Activated CD4-positive, alpha-beta T cell treated with anti-CD3 and anti-CD28 coated beads, Interleukin-2, amount 50 U/mL, for 4 hours (primary cell): ENCODE results near the gene USH2A.

Experiments
- DNase-seq, 2 experiments: peaks; one replicate each; pipeline ENCODE4 v3.0.0-alpha.2; 2020

USH2A gene

DNA sequence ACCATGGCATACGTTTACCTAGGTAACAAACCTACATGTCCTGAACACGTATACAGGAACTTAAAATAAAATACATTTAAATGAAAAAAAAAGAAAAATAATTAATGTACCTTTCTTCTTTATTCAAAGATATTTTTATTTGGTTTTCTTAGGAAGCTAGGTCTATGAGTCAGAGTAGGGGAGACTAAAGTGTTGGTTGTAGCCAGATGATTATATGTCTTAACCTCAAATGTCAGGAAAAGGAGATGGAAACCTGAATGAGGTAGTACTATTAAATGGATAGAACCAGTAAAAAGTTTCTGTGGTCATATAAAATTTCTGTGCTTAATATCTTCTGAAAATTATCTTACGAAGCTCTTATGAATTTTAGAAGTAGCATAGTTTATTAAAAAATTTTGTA is 580.3 kb downstream of the USH2A start:
- no peak for DNase-seq

DNA sequence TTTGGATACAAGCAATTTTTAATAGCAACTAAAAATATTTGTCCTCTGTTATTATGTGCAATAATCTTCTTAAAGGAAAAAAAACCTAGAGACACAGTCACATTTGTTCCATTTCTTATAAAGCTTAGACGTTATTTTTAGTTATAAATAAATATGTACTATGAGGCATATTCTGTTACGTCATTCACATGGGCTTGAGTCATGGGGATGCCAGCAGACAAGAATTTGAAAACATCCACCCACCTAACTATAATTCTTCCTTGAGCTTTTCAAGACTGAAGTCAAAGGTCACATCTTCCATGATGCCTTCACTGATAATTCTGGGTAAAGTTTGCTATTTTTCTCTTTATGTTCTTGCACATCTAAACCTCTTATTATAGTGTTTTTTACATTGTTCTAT is 587.3 kb downstream of the USH2A start:
- DNase-seq, result no peak

DNA sequence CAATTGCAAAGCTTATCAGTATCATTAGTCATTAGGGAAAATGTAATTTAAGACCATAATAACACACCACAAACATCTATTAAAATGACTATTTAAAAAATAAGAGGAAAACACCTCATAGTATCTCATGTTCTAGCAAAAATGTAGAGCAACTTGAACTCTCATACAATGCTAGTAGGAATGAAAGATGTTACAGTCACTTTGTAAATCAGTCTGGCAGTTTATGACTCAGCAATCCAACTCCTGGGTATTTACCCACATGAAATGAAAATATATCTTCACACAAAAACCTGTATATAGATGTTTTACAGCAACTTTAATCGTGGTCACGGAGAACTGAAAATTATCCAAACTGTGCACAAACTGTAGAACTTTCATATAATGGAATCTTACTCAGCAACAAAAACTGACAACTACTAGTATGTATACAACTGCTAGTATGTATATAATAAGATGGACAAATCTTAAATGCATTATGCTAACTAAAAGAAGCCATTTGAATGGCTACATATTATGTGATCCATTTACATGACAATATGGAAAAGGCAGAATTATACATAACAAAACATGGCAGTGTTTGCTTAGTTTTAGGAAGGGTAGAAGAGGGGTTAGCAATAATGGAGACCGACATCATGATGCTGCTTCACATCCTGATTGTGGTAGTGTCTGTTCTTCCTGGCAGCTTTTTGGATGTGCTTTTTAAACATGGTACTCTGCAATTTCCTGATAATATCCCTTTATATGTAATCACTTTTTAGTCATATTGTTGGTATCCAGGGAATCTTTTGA is 589.1 kb downstream of the USH2A start:
- no peak for DNase-seq

DNA sequence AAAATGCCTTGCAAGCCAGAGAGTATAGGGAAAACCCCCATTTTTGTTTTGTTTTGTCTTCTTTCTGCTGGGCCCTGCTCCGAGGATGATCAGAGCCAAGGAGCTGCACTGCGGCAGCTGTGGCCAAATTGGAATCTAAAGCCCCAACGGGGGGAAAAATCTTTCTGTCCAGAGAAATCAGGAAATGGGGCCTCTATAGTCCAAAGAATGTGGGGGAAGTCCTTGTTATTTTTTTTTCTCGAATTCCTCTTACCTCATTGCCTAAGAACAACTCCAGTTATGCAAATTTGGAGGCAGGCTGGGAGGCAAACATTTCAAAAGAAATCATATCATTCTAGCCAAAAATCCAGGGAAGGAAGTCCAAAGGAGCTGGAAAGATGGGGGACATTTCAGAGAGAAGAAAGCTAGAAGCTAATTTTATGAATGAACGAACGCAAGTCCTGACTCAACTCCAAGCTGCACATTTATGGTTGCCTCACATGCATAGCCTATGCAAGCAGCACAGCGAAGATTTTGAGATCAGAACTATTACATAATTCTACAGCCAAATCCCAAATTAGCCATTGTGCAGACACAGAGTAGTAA is 592.9 kb downstream of the USH2A start:
- no peak for DNase-seq

DNA sequence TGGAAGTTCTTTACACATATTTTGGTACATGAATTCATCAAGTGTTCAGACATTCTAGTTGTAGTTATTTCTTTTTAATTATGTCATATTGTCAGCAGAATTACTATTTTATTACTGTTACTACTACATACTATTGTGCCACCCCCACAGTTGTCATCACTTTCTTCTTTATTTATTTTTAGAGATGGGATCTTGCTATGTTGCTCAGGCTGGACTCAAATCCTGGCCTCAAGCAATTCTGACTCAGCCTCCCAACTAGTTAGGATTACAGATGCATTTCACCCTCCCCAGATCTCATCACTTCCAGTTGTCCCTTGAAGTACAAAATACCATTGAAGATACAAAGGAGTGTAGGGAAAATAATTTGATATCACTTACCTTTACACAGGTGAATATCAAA is 598.2 kb downstream of the USH2A start:
- DNase-seq, result no peak

DNA sequence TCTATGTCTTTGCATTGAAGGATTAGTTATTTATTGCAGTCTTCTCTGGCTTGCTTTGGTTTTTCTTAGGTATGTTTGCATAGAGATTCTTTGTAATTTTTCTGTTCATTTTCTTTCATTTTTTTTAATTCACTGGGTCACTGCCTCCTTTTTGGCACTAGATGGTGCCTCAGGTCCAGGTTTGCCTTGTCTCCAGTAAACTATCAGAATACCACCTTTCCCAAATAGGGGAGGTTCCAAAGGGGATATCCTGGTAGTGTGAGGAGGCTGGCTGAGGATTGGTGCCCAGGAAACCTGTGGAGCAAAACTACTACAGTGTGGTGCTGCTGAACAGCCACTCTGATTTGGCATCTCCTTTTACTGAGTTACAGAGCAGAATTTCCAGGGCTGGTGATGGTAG is 599.0 kb downstream of the USH2A start:
- no peak for DNase-seq

DNA sequence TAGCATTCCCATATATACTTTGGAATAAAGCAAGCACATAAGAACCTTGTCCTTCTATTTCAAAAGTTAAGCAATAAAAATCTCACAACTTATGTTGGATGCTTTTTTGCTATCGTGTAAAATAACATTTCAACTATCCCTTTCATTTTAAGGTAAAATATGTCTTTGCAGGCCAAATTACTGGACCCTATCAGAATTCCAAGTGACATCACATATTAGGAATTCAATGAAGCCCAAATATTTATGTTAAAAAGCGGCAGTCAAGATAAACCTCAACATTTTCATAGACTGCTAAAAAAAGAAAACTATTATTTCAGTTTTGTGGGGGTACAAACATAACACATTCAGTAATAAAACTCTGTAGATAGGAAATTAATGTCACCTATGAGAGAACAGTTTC is 604.1 kb downstream of the USH2A start:
- no peak for DNase-seq

DNA sequence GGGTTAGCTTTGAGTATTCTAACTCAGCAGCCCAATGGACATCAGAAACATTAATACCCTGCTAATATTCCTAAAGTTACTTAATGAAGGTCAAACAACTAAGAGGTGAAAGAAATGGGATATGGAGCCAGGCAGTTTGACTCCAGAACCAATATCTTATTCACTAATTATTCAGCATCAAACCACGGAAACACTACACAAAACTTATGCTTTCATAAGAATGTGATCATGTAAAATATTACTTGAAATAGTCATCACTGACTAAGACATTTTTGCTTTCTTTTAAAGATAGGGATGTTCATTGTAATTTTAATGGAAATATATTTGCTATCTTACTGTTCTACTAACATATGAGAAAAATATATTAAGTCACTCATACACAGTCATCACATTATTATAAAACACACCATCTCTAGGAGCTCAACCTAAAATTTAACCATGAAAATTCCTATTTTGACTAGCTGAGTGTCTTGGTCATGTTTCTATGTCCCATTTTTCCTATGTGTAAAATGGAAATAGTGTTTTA is 615.3 kb downstream of the USH2A start:
- no peak for DNase-seq

DNA sequence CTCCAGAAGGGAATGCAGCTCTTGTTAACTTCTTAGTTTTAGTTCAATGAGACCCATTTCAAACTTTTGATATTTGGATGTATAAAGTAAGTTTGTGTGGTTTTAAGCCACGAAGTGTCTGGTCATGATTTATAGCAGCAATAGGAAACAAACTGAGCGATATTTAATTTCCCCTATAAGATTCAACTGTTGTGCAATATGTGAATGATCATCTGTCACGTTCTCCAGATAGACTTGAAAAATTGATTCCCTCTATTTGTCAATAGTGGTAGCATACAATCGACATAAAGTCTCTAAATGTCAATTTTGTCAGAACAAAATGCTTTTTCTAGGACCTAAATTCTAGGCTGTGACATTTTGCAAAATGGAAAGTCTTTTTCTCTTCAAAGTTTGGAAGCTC is 616.0 kb downstream of the USH2A start:
- DNase-seq, result no peak

DNA sequence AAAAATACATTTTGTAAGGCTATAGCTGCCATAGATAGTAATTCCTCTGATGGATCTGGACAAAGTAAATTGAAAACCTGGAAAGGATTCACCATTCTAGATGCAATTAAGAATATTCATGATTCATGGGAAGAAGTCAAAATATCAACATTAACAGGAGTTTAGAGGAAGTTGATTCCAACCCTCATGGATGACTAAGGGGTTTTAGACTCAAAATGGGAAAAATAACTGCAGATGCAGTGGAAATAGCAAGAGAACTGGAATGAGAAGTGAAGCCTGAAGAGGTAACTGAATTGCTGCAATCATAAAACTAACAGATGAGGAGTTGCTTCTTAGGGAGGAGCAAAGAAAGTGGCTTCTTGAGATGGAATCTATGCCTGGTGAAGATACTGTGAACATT is 625.4 kb downstream of the USH2A start:
- no peak for DNase-seq

DNA sequence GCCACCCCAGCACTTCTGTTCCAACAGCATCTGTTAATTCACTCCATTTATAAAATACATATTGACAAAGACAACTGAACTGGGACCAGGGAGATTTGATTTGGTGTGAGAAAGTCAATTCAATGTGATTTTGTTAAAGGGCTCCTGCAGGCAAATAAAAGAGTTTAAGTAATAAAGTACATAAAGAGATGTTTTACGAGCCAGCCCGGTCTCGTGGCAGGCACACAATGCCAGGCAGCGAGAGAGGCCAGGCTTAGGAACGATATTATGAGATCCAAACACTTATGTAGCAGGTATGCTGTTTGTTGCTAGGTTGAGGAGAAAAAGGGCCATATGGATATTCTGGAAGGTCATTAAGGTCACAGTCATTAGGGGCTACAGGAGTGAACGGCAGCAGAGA is 629.1 kb downstream of the USH2A start:
- DNase-seq, result no peak

DNA sequence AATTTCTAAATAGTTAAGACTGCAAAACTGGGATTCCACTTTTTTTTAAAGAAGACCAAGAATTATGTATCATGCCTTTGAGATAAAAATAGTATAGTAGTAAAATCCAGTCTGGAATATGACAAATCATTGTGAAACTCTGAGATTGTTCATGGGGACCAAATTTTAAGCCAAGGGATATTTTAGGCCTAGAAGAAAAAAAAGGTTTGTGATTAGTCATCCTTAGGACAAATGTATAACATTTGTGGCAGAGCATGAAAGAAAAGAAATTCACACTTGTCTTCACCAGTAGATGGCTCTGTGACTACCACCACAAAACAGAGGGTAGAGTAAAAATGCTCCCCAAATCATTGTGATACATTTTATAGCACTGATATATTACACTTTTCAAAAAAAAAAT is 630.1 kb downstream of the USH2A start:
- DNase-seq, result no peak

DNA sequence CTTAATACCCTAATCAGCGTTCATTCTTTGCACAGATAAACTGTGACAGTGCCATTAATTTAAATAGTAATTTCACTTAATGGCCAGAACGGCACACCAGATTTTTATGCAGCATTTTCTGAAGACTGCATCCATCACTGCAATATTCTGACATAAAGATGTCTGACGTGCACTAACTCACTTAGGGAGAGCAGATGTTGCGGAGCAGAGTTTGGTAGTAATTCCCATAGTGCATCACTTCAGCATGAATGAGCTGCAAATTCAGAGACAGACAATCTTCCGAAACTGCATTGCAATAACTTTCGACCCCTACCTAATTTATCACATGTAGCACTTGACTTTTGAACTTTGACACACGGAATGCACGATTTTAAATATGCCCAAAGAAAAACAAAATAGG is 630.8 kb downstream of the USH2A start:
- DNase-seq, result no peak

DNA sequence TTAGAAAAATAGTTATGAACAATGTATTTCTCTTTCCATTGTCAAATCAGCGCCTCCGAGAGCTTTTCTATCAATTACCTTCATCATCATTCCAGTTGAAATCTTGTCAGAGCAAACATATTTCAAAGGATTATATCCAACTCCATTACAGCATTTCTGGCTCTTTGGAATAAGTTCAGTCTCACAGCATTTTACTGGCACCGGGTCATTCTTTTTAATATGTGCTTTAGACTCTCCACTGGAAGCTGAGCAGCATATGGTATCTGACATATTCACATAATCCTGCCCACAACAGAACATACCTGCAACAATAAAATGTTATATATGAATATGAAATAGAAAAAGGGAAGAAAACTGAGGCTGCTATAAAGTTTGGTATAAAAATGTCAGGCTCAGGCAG is 633.3 kb downstream of the USH2A start:
- no peak for DNase-seq

DNA sequence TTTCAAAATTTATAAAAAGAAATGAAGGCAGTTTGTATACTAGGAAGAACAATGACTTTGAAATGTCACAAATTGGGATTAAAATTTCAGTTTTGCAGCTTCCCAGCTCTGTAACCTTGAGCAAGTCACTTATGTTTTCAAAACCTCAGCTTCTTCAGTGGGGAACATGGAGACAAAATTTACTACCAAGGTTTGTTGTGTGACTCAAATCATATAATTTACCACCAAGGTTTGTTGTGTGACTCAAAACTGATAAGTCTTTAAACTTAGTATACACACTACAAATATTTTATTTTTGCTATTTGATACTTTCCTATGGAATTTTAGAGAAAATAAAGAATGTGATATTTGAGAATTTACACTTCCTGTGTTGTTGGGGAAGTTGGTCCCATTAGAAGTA is 636.3 kb downstream of the USH2A start:
- DNase-seq, result no peak

DNA sequence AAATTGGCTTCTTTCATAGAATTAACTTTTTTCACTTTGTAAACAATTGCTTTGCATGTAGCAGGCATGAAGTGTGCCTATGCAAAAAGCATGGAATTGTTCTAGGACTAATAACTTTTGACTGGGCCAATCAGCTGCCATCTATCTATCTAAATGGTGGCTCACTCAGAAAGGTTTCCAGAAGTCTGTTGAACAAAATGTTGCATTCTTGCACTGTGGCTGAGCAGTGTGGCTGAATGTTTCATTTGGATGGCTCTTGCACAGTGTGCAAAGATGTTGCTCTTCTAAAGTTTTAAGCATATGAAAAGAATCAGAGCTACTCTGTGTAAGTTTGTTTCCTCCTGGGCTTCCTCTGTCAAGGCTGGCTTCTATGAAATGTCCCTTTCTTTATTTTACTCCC is 642.6 kb downstream of the USH2A start:
- no peak for DNase-seq

DNA sequence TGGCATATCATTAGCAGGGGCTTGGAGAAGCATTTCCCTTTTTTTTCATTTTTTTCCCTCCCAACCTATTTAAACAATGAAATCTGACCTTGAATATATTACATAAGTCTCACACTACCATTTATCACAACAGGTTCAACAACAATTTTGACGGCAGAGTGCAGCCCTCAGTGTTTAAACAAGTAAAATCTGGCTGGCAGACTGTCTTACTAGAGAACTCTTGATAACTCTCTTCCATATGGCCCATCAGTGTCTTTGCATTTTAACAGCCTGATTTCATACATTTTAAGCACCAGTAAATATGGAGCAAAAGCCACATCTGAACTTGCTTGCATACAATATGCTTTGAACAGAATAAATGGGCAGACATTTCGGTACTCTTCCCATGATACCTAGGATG is 643.1 kb downstream of the USH2A start:
- no peak for DNase-seq

DNA sequence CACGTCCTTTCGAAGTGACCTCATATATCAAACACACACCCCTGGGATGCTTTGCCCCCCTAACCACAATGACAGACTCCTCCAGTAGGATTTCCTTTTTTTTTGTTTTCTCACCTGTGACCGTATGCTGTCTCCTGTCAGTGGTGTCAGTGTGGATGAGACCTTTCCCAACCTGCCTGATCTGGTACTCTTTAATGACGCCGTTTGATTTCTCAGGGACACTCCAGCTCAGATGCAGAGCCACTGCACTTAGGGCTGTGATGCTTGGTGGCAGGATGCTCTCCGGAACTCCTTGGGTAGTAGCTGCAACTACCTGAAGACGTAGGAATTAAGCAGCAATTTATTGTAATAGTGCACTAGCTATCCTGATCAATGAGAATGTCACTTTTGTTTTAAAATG is 643.5 kb downstream of the USH2A start:
- no peak for DNase-seq

DNA sequence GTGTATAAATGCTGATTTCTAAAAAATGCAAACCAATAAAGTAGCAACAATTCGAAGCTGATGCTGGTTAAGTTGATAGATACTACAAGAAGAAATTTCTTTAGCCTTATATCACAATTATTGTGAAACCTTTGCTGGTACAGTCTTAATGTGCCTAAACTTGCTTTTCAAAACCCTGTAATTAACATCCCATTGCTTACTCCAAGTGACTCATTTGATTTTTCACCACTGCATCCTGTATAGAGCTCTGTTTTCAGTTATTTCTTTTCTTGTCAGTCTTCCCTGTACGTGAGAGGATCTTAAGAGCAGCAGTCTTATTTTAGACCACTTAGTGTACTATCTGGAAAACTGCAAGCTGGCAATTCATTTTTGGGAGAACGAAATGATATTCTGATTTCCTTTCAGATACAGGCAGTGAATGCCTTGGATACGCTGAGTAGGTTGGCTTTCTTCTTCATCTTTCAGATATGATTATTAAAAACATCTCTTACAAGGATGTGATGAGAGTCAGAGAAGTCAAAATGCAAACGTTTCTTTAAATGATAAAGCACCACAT is 645.8 kb downstream of the USH2A start:
- no peak for DNase-seq

DNA sequence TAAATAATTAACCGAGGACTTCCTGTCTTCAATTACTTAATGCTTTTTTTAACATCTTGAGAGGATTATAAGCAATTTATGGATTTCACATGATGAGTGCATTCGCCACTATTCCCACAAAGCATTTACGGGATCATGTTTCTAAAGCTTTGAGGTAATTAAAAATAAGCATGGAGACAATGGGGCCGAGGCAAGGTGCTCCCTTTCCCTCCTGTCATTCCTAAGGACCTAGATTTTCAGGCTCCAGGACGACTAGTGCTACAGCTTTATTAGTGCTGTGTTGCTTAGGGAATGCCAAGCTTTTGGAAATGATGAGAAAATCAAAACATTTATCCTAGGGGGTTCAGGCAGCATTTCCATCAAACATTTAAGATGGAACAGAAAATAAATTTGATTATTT is 646.9 kb downstream of the USH2A start:
- no peak for DNase-seq

DNA sequence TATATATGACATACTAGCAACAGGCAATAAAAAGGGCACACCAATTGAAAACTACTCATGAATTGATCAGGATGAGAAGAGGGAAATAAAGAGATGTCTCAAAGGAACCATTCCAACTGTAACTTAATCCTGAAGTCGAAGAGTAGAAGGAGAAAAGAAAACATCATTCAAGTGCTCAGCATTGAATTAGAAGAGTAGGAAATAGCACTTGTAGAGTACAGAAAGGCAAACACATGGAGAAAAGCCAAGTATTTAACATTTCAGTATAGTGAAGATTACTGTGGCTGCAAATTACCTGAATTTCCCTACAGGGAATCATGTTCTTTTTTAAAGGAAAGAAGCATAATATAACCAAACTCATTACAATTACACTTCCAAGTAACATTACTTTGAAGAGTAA is 651.1 kb downstream of the USH2A start:
- no peak for DNase-seq

DNA sequence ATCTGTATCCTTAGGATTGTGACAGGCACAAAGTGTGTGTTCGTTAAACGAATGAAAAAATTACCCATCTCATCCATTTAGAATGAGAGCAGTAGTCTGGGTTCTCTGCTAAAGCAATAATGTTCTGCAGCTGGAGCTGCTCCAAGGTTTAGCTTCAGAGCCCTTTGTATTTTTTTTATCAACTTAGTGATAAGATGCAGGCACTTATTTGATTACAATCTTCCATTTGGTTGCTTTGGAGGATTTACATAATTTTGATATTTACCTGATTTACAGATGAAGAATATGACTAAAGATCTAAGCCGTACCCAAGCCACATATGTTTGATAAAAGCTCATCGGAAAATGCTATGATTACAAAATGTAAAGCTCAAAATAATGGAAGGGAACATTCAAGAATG is 654.9 kb downstream of the USH2A start:
- no peak for DNase-seq

DNA sequence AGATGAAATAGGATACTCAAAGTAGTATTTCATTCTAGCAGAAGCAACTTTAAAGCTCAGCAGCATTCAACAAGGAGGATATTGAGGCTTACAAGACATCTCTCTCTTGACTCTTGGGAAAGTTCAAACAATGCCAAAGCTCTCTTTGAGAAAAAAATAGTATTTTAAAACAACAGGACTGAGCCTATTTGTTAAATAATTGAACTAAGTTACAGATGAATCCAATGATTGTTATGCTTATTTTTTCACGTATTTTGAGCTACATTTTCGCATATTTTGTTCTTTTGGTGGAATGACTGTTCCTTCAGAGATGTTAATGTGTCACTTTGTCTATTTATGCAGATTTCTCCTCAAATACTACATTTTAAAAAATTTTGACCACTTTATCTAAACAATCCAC is 655.5 kb downstream of the USH2A start:
- no peak for DNase-seq

DNA sequence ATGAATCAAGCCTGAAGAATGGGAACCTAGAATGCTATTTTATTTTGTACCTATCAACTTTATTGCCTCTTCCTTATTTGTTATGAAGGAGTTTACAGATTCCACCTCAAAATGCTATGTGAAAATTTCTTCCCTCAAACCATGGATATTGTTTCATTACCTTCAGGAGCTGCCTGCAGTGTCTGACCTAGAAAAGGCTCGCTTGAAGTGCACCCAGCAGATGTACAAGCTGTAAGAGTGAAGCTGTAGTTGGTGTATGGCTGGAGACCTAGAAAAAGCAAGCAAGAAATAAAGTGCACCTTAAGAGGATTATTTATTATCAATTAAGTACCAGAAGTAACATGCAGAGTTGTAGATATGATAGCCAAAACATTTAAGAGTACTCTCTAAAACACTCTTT is 656.7 kb downstream of the USH2A start:
- no peak for DNase-seq

DNA sequence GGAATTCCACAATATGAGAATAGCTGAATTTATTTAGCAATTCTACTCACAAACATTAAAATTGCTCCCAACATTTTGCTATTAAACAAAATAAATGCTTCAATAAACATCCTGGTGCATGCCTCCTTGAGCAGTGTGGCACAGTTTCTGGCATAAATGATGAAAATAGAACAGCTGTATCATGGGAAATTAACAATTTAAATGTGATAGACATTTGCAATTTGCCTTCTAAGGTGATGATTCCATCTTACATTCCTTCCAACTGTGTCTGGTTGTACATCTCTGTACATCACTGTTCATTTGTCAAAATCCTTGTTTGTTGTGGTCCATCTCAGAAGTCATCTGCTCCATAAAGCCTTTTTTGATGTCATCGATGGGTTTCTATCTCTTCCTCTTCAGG is 657.4 kb downstream of the USH2A start:
- no peak for DNase-seq
